Stimulated activated CD4-positive, alpha-beta T cell treated with anti-CD3 and anti-CD28 coated beads, Interleukin-1b, Interleukin-23, amount 100 ng/mL, for 1 hour (primary cell): ENCODE results near the gene RAD23A.
"Not testable (repeated sequence)": the region's sequence is repeated elsewhere in the genome, so short reads cannot be mapped to it uniquely, and the experiment has no call there.

Experiments used
- DNase-seq, 2 donors: peaks; one replicate each; pipeline ENCODE4 v3.0.0-alpha.2; 2020; ENCODE audit warnings: low read depth in 2 of 2

Gene RAD23A

GRCh38 chr19:12955575-12955974 is 9.9 kb downstream of the RAD23A start:
- DNase-seq: not testable (repeated sequence)

- DNase-seq: no peak
Observed at GRCh38 chr19:12955996-12956395, 10.3 kb downstream of the RAD23A start.

GRCh38 chr19:12956446-12957388 is 11.1 kb downstream of the RAD23A start, which contains the start of gene GADD45GIP1:
GADD45GIP1 (minus strand) TSS chr19:12957223; CDS start chr19:12957212, 11 bp downstream.
- DNase-seq: peak; percentile 58 to 66

- not testable (repeated sequence) for DNase-seq
Observed at GRCh38 chr19:12957389-12957952, 11.8 kb downstream of the RAD23A start.

DNA sequence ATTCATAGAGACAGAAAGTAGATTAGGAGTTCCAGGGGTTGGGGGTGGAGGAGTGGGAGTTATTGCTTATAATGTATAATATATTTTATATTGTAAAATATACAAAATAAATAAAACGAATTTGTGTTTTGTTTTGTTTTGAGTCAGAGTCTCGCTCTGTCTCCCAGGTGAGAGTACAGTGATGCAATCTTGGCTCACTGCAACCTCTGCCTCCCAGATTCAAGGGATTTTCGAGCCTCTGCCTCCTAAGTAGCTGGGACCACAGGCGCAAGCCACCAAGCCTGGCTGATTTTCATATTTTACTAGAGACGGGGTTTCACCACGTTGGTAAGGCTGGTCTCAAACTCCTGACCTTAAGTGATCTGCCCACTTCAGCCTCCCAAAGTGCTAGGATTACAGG is 13.8 kb downstream of the RAD23A start:
- DNase-seq: no peak

DNA sequence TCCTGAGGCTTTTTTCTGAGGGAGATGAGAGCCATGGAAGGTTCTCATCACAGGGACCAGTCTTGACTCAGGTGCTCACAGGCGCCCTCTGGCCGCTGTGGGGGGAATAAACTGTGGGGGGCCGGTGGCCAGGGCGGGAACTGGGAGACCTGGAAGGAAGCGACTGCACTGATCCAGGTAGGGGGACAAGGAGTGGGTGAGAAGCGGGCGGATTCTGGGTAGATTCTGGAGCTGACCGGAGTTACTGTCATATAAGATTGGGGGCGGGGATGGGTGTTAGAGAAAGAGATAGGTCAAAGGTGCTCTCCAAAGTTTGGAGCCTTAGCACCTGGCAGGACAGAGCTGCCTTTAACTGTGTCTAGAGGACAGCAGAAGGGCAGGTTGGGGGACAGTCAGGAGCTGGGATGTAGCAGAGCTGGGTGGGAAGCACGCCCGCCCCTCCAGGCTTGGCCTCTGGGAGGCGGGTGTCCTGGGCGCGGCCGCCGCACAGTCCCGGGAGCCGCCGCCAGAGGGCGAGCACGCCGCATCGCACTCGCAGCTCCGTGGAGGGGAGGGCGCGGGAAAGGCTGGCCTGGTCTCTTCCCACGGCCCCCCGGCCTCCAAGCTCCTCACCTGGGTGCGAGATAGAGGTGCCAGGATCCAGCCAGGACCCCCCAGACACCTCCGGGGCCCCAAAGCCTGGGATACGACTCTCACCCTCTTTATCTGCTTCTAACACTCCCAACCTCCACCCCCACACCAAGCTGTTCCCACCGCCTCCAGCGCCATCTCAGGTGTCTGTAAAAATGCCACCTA is 19.6 kb downstream of the RAD23A start:
- DNase-seq: peak; percentile 61 to 80

DNA sequence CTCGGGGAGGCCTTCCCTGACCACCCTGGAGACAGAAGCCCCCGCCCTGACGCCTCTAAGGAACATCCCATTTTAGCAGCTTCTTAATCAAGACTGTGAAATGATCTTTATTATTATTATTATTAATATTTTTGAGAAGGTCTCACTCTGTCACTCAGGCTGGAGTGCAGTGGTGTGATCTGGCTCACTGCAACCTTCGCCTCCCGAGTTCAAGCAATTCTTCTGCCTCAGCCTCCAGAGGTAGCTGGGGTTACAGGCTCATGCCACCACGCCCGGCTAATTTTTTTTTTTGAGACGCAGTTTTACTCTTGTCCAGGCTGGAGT is 20.1 kb downstream of the RAD23A start:
- no peak for DNase-seq

DNA sequence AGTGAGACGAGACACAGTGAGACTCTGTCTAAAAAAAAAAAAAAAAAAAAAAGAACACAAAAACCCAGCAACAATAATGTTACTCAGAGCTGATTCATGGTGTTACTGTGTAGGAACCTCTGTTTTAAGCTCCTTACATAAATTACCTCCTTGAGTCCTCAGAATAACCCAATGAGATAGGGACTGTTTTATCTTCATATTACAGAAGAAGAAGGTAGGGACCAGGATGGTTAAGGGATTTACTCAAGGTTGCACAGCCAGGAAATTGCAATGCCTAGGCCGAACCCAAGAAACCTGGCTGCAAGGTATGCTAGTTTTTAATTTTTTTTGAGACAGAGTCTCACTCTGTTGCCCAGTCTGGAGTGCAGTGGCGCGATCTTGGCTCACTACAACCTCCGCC is 22.2 kb downstream of the RAD23A start:
- DNase-seq: no peak

- DNase-seq: no peak
Observed at GRCh38 chr19:12969292-12969988, 23.8 kb downstream of the RAD23A start, which contains the start of gene DAND5. DAND5 (plus strand) TSS chr19:12969576; CDS start chr19:12969661, 85 bp downstream.

- DNase-seq: no peak
Observed at GRCh38 chr19:12970070-12970820, 24.6 kb downstream of the RAD23A start.

- no peak for DNase-seq
Observed at GRCh38 chr19:12973236-12973635, 27.6 kb downstream of the RAD23A start.

DNA sequence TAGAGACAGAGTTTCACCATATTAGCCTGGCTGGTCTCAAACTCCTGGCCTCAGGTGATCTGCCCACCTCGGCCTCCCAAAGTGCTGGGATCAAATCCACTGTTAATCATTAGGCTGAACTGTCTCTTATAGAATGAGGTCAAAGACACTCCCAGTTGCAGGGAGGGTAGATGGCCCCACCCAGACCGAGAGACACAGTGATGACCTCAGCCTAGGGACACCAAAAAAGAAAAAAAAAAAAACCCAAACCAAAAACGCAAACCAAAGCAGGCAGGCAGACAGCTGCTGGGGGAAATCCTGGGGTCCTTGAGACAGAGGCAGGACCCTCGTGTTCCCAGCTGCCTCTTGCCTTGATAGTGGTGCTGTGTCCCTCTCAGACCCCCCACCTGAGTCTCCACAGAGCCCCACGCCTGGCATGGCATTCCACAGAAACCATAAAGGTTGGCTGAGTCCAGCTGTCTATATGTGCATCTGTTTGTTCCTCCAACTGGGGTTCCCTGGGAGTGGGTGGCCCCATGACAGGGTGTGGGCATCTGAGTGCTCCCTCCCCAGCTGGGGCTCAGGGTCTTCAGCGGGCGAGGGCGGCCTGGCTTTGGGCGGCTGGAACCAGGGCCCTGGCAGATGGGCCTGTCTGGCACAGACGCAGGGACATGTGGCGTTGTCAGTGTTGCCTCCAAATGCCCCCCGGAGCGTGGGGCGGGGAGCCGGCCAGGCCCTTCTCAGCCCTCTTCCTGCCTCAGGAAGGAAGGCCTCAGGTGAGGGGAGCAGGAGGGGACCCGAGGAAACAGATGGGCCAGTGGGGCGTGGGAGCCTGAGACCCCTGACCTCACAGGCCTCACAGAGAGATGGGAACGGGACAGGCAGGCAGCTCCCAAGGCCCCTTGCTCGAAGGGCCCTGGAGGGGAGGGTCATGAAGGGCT is 28.9 kb downstream of the RAD23A start:
- no peak for DNase-seq

GRCh38 chr19:12975221-12975741 is 29.6 kb downstream of the RAD23A start:
- DNase-seq: no peak

DNA sequence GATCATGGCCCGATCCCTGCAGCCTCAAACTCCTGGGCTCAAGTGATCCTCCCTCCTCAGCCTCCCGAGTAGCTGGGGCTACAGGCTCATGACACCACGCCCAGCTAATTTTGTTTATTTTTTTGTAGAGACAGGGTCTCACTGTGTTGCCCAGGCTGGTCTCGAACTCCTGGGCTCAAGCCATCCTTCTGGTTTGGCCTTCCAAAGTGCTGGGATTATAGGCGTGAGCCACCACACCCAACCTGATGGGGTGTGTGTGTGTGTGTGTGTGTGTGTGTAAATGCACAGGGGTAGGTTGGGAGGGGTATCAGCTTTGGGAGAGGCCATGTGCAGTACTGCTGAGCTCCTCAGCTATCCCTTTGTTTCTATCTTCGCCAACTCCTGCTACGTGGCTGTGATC is 30.4 kb downstream of the RAD23A start:
- DNase-seq: not testable (repeated sequence)

GRCh38 chr19:12979974-12980373 is 34.3 kb downstream of the RAD23A start:
- no peak for DNase-seq

- DNase-seq: no peak
Observed at GRCh38 chr19:12982648-12983047, 37.0 kb downstream of the RAD23A start.

DNA sequence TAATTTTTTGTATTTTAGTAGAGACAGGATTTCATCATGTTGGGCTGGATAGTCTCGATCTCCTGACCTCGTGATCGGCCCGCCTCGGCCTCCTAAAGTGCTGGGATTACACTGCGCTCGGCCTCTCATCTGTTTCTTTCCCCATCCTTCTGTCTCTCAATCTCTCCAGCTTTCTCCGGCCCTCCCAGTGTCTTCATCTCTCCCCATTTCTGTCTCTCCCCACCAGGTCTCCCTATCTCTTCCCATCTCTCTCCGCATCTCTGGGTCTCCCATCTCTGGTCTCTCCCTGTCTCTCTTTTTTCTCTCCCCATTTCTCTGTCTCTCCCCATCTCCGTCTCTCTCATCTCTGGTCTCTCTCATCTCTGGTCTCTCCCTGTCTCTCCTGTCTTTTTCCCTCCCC is 37.4 kb downstream of the RAD23A start:
- DNase-seq: no peak

DNA sequence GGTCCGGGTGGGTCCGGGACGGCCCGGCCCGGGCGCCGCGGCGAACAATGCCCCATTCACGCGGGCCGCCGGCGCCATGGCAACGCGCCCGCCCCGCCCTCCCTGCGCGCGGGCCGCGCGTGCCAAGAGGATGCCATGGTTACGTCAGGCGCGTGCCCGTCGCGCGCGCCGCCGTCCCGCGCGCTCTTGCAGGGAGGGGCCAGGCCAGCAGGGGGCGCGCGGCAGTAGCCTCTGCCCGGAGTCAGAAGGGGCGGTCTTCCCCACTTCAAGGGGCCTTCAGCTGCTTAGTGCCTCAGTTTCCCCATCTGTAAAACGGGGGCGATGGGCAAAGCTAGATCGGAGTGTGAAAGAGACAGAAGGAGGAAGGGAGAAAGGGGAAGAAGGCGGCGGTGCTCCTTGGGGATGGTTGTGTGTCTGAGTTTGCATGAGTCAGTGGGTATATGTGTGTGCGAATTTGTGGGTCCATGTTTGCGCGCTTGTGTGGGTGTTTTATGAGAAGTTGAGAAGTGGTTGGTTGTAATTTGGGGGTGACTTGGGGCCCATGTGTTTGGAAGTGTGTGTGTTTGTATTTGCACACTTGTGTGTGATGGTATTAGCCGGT is 38.0 kb downstream of the RAD23A start:
- DNase-seq: peak; percentile 69 to 72

- DNase-seq: no peak
Observed at GRCh38 chr19:12984143-12984627, 38.5 kb downstream of the RAD23A start.
